HFFc6 (cell line): ENCODE data around the gene PPP1R14B. TPM values are rescaled to one million over a fixed set of nuclear protein-coding genes. Genes with fewer than 3 reads are reported as not detected.

ENCODE experiments used
- DNase-seq: peaks from one replicate; pipeline ENCODE4 v3.0.0-alpha.2; 2018
- H3K27ac Mint-ChIP-seq: 2 replicates; pipeline ENCODE4 v1.8.0; 2020; ENCODE audit warnings: mild to moderate bottlenecking, mixed read lengths
- H3K27me3 Mint-ChIP-seq: 2 replicates; pipeline ENCODE4 v1.8.0; 2021; ENCODE audit warnings: mild to moderate bottlenecking, moderate library complexity, mixed read lengths; ENCODE audit not compliant: insufficient read depth
- H3K36me3 Mint-ChIP-seq: 2 replicates; pipeline ENCODE4 v1.8.0; 2021; ENCODE audit warnings: low read depth, mixed read lengths
- H3K4me1 Mint-ChIP-seq: 2 replicates; pipeline ENCODE4 v1.8.0; 2020; ENCODE audit warnings: low read depth, mixed read lengths
- H3K4me3 Mint-ChIP-seq: 2 replicates; pipeline ENCODE4 v1.8.0; 2020; ENCODE audit warnings: mild to moderate bottlenecking, moderate library complexity, mixed read lengths
- H3K9me3 Mint-ChIP-seq: 2 replicates; pipeline ENCODE4 v1.8.0; 2020; ENCODE audit warnings: mild to moderate bottlenecking, mixed read lengths
- total RNA-seq, 6 experiments: library from RNA; stranded (reverse); fragmentation: NEBNext Ultra II Directional; extraction: Animal tissue kit (Norgen Biotek cat#: 25700); gene quantifications; 2 replicates in 1 of 6; 3 replicates in 5 of 6; pipeline ENCODE4 v1.2.3, GENCODE V29; 2021
- TF ChIP-seq, protein P1 (sequence below): fragments of 200-600 bp; sonication (generic); IDR thresholded peaks from 2 replicates; pipeline ENCODE4 v1.5.0; 2021; ENCODE audit warnings: antibody characterized with exemption, mild to moderate bottlenecking

The PPP1R14B gene
- total RNA-seq, 6 experiments from 2014 or later: 386 to 478 (median 429) TPM

DNA sequence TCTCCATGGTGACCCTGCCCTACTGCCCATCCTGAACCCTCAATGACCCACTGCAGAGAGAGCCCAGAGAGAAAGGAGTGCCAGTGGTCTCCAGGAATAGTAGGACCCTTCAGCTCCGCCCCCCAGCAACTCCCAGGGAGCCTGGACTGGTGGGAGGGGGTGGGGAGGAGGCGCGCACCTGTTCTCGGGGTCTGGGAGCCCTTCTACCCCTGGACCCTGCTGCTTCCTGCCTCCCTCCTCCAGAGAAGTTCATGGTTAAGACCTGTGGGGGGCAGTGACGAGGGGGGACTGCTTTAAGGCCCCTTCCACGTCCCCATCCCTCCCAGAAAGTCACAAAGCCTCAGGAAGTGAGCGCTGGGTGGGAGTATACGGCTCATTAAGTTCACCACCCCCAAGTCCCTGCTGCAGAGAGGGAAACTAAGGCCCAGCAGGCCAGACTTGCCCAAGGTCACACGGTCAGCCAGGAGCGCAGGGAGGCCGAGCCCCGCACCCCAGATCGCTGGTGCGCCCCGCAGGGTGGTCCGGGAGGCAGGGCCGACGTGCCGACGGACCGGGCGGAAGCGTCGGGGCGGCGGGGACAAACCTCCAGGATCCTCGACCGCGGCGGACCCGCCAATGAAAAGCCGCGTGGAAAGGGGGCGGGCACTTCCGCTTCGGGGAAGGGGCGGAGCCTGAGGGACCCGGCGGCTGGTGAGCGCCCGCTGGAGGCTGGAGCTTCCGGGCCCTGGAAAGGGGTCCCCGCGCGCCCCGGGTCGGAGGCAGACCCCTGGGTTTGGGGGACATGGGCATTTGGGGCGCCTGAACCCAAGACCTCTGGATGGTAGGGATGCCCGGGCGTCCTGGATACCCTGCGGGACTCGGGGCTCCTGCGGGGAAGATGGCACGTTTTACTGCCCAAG lies 20.9 kb downstream of the PPP1R14B start, which contains the start of the genes NUDT22 and TRPT1:
TSS of gene NUDT22 (plus strand) at position 667 of the 899 bp plus-strand sequence. CDS start 379 bp downstream, outside the sequence.
TSS of gene TRPT1 (minus strand) at position 579 of the 899 bp plus-strand sequence. CDS start at position 253, 326 bp downstream.
- H3K9me3 Mint-ChIP-seq: no peaks in the 10 kb centered on the region
- H3K4me3 Mint-ChIP-seq: peak within 1 kb of the TSS; percentile 87
- peak; percentile 71 for DNase-seq
- peaks cover 33% of the 10 kb centered on the region for H3K4me1 Mint-ChIP-seq
- H3K27ac Mint-ChIP-seq: peak within 1 kb of the TSS; percentile 64
- TF ChIP-seq, protein P1, sequence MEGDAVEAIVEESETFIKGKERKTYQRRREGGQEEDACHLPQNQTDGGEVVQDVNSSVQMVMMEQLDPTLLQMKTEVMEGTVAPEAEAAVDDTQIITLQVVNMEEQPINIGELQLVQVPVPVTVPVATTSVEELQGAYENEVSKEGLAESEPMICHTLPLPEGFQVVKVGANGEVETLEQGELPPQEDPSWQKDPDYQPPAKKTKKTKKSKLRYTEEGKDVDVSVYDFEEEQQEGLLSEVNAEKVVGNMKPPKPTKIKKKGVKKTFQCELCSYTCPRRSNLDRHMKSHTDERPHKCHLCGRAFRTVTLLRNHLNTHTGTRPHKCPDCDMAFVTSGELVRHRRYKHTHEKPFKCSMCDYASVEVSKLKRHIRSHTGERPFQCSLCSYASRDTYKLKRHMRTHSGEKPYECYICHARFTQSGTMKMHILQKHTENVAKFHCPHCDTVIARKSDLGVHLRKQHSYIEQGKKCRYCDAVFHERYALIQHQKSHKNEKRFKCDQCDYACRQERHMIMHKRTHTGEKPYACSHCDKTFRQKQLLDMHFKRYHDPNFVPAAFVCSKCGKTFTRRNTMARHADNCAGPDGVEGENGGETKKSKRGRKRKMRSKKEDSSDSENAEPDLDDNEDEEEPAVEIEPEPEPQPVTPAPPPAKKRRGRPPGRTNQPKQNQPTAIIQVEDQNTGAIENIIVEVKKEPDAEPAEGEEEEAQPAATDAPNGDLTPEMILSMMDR: peak; percentile 23; the same call in 1 of the 2 replicates
- H3K27me3 Mint-ChIP-seq: no peaks in the 10 kb centered on the region; the same call in 1 of the 2 replicates
- no peaks in the 10 kb centered on the region; the same call in 1 of the 2 replicates for H3K36me3 Mint-ChIP-seq

GRCh38 chr11:64224891-64225607 lies 21.7 kb downstream of the PPP1R14B start:
- no peaks in the 10 kb centered on the region for H3K9me3 Mint-ChIP-seq
- H3K27ac Mint-ChIP-seq: peak overlapping the region; percentile 64
- TF ChIP-seq, protein P1: no peak
- H3K27me3 Mint-ChIP-seq: no peaks in the 10 kb centered on the region; the same call in 1 of the 2 replicates
- peak overlapping the region; percentile 87 for H3K4me3 Mint-ChIP-seq
- H3K36me3 Mint-ChIP-seq: no peaks in the 10 kb centered on the region; the same call in 1 of the 2 replicates
- H3K4me1 Mint-ChIP-seq: peaks cover 33% of the 10 kb centered on the region
- DNase-seq: no peak

DNA sequence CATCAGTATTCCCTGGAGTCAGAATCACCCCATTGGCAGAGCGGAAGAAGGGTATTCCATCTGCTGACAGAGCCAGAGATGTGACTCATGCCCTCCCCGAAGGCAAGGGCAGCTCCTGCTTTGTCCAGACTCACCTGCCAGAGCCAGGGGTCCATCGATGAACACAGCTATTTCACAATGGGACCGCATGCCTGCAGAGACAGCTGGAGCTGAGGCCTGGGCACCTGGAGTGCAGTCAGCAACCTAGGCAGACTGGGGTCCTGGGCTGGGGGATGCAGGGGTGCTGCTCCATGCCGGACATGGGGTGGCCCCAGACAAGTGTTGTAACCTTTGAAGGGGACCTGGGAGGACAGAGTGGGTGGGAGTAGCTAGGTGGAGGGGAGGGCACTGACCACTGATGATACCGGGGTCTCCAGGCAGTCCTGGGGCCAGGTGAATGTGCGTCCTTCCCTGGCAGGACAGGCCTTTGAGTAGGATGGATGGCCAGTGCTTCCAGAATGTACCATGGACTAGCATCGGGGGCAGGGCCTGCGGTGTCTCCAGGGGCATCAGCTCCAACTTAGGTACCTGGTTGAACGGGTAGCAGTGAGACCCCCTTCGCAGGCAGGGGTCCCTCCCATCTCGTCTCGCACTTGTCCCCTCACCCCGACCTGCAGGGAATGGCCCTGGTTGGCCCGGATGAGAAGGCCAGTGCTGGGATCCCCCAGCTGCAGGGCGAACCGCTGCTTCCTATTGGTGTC lies 22.4 kb downstream of the PPP1R14B start:
- Mint-ChIP-seq H3K36me3 (no peaks in the 10 kb centered on the region; the same call in 1 of the 2 replicates), H3K27me3 (no peaks in the 10 kb centered on the region; the same call in 1 of the 2 replicates), H3K4me3 (no peak overlapping the region; the same call in 1 of the 2 replicates), H3K9me3 (no peaks in the 10 kb centered on the region), H3K4me1 (peaks cover 25% of the 10 kb centered on the region), H3K27ac (no peak overlapping the region)
- no peak for DNase-seq
- TF ChIP-seq, protein P1: no peak

DNA sequence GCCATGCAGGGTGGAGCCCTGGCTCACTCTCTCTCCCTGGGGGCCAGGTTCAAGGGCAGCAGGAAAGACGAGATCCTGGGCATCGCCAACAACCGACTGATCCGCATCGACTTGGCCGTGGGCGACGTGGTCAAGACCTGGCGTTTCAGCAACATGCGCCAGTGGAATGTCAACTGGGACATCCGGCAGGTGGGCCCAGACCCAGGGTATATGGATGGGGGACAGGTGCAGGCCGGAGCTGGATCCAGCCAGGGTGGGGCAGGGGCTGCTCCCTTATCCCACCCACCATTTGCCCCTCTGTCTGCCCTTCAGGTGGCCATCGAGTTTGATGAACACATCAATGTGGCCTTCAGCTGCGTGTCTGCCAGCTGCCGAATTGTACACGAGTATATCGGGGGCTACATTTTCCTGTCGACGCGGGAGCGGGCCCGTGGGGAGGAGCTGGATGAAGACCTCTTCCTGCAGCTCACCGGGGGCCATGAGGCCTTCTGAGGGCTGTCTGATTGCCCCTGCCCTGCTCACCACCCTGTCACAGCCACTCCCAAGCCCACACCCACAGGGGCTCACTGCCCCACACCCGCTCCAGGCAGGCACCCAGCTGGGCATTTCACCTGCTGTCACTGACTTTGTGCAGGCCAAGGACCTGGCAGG lies 23.6 kb downstream of the PPP1R14B start:
- Mint-ChIP-seq H3K36me3 (no peaks in the 10 kb centered on the region; the same call in 1 of the 2 replicates), H3K9me3 (no peaks in the 10 kb centered on the region), H3K4me3 (no peak overlapping the region), H3K4me1 (peaks cover 25% of the 10 kb centered on the region), H3K27me3 (no peaks in the 10 kb centered on the region; the same call in 1 of the 2 replicates), H3K27ac (no peak overlapping the region)
- no peak for DNase-seq
- TF ChIP-seq, protein P1: no peak
